DMS79 treated with DMSO at 0.1 percent for 48 hours (cell line): ENCODE results near the gene OPRD1.
"Not testable (repeated sequence)": the region's sequence is repeated elsewhere in the genome, so short reads cannot be mapped to it uniquely, and the experiment has no call there.

Source experiments
- DNase-seq: peaks from one replicate; lab custom pipeline; 2025; lab: John Stamatoyannopoulos, UW

Gene OPRD1

DNA sequence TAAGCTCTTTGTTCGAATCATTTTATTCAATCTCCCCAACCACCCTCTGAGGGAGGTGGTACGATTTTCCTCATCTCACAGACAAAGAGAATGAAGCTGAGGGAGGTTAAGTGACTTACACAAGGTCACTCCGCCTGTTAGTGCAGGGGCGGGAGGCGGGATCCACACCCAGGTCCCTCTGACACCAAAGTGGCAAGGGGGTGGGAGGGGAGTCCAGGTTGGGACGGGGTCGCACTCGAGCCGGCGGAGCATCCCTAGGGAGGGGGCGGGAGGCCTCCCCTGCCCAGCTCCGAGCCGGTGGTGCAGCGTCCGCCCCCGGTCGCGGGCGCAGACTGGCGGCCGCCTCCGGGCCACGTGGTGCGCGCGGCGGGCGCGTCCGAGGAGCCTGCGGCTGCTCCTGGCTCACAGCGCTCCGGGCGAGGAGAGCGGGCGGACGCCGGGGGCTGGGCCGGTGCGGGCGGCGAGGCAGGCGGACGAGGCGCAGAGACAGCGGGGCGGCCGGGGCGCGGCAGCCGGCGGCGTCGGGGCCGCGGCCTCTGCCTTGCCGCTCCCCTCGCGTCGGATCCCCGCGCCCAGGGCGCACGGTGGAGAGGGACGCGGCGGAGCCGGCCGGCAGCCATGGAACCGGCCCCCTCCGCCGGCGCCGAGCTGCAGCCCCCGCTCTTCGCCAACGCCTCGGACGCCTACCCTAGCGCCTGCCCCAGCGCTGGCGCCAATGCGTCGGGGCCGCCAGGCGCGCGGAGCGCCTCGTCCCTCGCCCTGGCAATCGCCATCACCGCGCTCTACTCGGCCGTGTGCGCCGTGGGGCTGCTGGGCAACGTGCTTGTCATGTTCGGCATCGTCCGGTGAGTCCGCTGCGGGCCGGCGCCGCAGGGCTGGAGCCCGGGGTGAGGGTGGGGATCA is at the start of gene OPRD1:
Gene OPRD1 (plus strand): TSS at position 405 of the 903 bp plus-strand sequence. CDS start 214 bp downstream, at position 619.
- no peak for DNase-seq

DNA sequence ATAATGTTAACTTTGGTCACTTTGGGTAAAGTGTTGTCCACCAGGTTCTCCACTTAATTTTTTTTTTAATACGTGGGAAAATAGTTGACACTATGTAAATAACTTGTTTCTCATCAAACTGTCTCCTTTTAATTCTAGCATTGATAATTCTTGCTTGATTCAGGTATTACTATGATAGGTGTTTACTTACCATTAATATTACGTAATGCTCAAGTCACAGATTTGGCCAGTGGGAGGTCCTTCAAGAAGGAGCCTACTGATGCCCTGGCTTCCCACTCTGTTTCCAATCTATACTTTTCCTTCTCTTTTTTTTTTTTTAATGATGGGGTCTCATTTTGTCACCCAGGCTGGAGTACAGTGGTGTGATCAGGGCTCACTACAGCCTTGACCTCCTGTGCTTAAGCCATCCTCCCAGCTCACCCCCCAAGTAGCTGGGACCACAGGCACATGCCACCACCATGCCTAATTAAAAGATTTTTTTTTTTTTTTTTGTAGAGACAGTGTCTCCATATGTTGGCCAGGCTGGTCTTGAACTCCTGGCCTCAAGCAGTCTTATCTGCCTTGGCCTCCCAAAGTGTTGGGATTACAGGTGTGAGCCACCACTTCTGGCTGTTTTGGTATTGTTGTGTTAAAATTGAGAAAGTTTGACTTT is 45.3 kb upstream of the OPRD1 start:
- DNase-seq = no peak

DNA sequence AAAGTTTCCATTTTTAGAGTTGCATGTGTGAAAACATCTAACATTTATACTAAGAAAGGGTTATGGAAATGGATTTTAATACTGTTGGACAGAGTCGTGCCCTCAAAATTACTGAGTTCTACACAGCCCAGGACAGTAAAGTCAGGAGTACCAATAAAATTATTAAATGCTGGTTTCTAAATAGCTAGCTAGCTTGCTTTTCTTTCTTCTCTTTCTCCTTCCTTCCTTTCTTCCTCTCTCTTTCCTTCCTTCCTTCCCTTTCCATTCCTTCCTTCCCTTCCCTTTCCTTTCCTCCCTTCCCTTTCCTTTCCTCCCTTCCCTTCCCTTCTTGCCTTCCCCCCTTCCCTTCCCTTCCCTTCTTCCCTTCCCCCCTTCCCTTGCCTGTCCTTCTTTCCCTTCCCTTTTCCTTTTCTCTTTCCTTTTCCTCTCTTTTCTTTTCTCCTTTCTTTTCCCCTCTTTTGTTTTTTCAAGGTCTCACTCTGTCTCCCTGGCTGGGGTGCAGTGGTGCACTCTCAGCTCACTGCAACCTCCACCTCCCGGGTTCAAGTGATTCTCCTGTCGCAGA is 41.3 kb upstream of the OPRD1 start:
- DNase-seq = no peak

DNA sequence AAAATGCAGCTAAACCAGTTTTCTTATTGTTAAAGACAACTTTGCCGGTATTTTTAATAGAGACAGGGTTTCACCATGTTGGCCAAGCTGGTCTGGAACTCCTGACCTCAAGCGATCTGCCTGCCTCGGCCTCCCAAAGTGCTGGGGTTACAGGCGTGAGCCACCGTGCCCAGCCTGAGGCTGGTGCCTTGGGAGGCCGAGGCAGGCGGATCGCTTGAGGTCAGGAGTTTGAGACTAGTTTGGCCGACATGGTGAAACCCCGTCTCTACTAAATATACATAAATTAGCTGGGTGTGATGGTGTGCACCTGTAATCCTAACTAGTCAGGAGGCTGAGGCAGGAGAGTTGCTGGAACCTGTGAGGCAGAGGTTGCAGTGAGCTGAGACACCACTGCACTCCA is 40.0 kb upstream of the OPRD1 start:
- not testable (repeated sequence) for DNase-seq

DNA sequence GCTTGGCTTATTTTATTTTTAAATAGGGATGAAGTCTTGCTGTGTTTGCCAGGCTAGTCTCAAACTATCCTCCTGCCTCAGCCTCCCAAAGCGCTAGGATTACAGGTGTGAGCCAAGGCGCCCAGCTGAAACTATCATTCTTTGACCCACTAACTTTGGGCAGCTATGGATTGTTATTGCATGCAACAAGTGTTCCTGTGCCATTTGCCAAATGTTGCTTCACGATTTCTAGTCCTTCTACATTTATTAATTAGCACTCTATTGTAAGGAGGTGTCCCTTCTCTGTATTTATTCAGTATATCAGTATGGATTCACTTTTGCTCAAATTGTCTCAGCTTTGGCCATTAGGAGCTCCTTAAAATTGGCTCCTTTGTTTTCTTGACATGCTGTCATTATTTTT is 38.9 kb upstream of the OPRD1 start:
- no peak for DNase-seq

DNA sequence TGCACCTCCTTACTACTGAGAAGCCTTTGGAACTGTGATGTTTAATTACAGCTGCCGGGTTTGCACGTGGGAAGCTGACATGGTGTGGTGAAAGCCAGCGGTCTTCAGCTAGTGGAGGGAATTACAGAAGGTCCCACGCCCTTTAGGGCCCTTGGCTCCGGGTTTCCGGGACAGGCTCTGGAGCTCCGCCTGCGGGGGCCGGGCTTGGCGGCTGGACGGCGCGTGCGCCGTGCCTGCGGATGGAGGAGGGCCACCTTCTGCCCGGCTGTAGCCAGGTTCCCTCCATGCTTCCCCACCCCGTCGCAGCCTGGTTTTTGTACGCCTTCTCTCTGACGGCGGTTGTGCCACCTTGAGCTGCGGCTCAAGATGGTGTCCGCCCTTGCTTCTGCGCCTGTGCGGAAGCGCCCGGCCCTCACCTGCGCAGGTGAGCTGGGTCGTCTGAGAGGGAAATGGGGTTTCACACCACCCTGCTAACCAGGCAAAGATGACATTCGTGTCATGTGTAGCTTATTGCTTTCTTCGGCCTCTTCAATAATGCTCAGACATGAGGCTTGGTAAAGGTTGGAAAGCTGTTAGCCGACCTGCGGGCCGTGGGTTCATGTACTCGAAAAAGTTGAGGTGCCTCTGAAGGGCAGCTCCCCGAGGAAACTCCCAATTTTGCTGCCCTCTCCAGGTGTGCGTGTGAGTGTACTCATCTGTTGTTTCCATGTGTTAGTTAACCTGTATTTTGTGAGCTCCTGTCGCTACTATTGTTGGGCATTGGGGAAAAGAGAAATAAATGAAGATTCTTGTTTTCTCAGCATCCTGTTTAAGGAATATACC is 36.6 kb upstream of the OPRD1 start:
- DNase-seq = peak; percentile 96

DNA sequence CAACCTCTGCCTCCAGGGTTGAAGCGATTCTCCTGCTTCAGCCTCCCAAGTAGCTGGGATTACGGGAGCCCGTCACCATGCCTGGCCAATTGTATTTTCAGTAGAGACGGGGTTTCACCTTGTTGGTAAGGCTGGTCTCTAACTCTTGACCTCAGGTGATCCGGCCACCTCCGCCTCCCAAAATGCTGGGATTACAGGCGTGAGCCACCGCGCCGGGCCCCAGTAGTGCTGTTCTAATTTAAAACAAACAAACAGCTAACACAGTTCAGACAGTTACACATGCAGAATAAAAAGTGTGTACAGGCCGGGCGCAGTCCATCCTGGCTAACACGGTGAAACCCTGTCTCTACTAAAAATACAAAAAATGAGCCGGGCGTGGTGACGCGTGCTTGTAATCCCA is 35.6 kb upstream of the OPRD1 start:
- no peak for DNase-seq

DNA sequence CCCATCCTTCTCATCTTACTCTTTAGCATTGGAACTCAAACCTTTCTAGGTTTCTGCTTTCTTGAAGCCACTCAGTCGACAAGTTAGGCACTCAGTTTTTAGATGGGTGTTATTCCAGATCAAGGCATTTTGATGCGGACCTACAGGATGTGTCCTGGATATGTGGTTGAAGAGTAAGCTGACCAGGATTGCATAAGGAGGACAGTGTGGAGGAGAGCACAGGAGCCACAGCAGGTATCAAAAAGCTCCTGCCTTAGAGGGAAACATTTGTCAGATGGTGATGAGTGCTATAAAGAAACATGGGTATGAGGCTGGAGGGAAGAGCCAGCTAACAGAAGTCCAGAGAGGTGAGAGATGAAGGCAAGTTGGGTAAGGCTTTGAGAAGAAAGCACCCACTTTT is 33.9 kb upstream of the OPRD1 start:
- DNase-seq = no peak

DNA sequence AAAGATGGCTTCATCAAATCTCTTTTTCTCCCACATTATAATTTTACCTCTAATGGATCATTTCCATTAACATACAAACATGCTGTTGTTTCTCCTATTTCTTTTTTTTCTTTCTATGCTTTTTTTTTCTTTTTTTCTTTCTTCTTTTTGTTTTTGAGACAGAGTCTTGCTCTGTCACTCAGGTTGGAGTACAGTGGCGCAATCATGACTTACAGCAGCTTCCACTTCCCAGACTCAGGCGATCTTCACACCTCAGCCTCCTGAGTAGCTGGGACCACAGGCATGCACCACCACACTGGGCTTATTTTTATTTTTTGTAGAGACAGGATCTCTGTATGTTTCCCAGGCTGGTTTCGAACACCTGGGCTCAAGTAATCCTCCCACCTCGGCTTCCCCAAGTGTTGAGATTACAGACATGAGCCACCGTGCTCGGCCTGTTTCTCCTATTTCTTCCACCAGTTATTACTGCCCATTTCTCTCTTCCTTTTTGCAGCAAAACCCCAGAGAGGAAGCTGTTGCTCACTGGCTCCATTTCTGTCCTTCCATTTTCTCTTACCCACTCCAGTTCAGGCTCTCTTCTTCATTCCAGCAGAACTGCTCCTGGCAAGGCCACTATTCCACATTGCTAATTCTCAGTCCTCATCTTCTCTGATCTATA is 32.1 kb upstream of the OPRD1 start:
- DNase-seq = no peak

DNA sequence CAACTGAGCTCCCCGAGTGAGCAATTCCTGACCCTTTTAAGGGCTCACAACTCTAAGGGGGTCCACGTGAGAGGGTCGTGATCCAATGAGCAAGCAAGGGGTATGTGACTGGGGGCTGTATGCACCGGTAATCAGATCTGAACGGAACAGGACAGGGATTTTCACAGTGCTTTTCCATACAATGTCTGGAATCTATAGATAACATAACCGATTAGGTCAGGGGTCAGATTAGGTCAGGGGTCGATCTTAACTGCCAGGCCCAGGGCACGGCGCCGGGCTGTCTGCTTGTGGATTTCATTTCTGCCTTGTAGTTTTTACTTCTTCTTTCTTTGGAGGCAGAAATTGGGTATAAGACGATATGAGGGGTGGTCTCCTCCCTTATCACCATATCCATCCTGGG is 30.7 kb upstream of the OPRD1 start:
- DNase-seq = no peak

DNA sequence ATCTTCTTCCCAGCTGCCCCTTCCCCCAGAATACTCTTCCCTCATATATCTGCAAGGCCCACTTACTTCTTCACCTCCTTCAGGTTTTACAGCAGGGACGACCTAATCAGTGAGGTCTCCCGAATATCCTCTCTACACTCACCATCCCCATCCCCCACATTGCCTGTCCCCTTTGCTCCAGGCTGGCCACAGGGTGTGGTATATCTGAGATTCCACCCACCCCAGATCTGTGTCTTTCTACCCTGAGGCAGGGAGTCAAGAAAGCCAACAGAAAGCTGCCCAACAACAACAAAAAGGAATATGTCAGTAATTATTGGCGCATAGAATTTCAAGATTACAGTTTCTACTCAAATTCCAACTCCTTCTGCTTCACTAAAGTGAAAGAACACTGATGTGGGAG is 30.0 kb upstream of the OPRD1 start:
- no peak for DNase-seq

DNA sequence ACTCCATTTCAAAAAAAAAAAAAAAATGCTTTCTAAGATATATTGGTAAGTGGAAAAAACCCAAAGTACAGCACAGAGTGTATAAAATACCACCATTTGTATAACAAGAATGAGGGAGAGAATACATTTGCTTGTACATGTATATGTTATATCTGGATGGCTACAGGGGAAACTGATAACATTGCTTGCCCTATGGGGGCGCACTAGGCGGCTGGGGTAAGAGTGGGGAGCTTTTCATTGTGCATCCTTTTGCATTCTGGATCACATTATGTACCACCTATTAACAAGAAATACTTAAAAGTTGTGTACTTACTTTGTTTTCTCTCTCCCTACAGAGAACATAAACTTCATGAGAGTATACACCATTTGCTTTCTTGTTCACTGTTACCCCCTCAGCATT is 28.6 kb upstream of the OPRD1 start:
- DNase-seq = no peak

DNA sequence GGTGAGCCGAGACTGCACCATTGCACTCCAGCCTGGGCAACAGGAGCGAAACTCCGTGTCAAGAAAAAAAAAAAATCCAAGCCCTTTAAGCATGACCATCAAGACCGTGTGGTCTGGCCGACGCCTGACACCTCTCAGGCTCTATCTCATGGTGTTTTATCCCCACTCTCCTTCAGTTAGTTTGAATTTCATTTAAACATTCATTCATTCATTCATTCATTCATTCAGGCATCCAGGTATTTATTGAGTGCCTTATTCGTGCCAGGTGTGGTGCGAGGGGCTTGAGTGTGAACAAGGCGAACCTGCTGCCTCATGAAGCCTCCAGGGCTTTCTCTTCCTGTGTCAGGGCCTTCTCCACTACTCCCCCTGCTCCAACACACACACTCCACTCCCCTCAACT is 22.6 kb upstream of the OPRD1 start:
- no peak for DNase-seq

DNA sequence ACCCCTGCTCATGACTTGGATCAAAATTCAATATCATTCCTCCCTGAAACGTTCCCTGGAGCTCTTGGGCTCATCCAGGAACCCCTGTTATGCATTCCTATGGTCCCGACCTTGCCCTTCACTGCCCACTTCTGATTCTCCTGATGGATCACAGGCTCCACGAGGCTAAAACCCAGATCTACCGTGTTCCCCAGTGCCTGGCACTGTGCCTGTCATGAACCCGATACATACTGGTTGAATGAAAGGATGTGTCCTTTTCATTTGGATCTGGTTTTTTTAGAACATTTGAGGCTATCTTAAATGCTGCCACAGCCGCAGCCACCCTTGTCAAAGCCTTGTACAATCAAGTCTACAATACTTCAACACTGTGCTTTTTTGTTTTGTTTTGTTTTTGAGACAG is 22.2 kb upstream of the OPRD1 start:
- DNase-seq = no peak

DNA sequence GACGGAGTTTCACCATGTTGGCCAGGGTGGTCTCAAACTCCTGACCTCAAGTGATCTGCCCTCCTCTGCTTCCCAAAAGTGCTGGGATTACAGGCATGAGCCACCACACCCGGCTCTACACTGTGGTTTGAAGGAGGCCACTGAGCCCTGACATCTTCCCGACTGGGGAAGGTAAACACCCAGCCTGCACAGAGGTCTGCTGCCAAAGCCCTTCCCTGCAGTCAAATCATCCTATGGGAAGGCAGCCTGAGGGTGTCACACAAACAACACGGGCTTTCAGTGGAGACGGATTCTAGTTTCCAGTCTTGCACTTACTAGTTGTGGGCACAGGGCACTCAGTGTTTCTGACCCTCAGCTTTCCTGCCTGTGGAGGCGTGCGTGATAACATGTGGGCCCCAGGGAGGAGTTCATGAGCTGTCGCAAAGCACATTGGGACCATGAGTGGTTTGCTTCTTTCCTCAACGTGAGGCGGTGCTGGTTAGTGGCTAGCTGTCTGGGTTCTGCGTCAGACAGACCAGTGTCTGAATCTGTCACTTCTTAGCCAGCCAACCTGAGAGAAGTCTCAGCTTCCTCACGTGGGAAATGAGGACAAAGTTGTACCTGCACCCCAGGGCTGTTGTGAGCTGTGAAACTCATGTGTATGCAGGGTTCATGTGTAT is 21.5 kb upstream of the OPRD1 start:
- no peak for DNase-seq

DNA sequence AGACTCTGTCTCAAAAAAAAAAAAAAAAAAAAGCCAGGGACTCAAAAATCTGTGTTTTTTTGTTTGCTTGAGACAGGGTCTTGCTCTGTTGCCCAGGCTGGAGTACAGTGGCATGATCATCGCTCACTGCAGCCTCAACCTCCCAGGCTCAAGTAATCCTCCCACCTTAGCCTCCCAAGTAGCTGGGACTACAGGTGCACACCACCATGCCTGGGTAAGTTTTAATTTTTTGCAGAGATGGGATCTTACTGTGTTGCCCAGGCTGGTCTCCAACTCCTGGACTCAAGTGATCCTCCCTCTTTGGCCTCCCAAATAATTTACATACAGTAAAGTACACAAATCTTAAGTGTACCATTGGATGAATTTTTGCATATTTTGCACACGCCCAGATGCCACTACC is 20.0 kb upstream of the OPRD1 start:
- DNase-seq = not testable (repeated sequence)

DNA sequence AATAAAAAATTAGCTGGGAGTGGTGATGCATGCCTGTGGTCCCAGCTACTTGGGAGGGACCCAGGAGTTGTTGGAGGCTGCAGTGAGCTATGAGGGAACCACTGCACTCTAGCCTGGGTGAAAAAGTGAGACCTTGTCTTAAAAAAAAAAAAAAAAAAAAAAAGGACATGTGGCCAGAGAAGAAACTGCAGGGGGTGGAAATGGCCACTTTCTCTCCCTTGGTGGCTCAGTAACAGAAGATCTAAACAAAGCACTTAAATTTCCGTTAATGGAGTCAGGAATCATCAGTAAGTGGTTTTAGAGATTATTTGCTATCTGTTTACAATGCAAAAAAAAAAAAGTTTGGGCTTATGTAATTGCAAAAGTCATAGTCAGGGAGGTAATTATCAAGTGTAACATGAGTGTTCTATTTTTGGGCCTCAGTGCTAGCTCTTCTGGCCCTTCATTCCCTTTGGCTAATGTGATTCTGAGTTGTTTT is 19.3 kb upstream of the OPRD1 start:
- peak; percentile 29 for DNase-seq

DNA sequence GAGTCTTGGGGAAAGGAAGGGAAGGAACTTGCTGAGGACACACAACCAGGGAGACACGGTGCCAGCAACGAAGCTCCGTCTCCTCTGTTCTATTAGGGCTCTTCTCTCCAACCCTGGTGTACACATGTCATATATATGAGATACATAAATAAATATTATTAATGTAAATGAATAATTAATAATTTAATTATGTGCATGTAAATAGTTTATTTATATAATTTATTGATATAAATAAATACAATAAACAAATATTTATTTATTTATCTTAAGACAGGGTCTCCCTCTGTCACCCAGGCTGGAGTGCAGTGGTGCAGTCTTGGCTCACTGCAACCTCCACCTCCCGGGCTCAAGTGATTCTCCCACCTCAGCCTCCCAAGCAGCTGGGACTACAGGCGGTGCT is 17.4 kb upstream of the OPRD1 start:
- not testable (repeated sequence) for DNase-seq

DNA sequence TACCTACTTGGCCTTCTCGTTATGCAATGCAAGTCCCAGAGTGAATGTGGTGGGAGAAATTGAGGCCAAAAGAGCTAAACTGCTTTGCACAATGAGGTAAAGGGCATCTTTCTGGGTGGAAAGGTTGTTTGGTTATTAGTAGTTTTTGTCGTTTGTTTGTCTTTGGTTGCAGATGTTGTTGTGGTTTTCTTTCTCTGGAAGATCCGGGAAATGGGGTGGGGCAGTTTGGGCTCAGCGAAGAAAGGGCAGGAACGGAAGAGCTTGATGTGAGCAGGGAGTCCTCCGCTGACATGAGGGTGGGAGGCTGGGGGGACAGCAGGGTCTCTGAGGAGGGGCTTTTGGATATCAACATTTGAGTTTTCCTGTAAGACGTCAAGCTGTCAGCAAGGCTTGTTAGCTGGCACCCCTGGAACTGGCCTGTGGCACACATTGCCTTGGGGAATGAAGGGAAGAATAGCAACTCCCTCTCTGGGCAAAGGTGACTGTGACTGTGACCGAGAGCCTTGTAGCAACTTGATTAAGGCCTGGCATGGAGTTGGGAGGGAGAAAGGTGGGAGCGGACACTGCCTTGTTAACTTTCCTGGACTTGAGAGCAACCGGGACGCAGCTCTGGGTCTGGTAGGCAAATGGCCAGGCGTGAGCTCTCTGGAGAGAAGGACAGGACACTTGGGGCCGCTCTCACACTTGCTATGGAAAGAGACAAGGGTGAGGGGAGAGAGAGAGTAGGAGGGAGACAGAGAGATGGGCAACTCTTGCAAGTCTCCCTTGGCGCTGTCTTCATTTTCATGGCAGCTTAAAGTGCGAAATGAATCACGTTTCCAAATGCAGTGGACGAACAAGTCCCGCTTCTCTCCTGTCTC is 15.4 kb upstream of the OPRD1 start:
- no peak for DNase-seq

DNA sequence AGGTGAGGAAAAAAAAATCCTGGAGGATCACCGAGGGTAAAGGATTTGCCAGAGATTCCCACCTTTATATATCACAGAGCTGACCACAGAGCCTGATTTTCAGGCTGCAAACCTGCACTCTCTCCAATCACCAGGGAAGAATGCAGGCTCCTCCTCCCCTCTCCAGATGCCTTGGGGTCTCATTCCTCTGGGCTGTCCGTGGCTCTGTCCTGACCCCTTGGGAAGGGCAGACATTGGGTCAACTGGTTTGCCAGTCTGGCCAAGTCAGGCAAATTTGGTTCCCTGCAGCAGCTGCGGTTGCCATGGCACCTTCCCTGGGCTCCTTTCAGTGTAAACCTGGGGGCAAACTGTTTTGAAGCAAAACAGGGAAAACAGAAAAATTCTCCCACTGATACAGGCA is 11.6 kb upstream of the OPRD1 start:
- DNase-seq = no peak
